HCT116 (cell line): ENCODE results near the gene ZNF552.
"Not testable (repeated sequence)": the region's sequence is repeated elsewhere in the genome, so short reads cannot be mapped to it uniquely, and the experiment has no call there.

ENCODE experiments used
- CTCF ChIP-seq, 3 experiments: fragments of 200-600 bp in 1 of 3; sonication (generic) in 1 of 3; IDR thresholded peaks in 2 of 3; conservative IDR thresholded peaks in 1 of 3; 2 replicates each; pipeline ENCODE4 v1.5.1; 2012 to 2017; ENCODE audit warnings: low read depth in 2 of 3, low read length in 2 of 3, antibody characterized with exemption in 1 of 3, borderline replicate concordance in 1 of 3, control low read depth in 1 of 3, mild to moderate bottlenecking in 1 of 3, mixed read lengths in 1 of 3, mixed run types in 1 of 3, moderate library complexity in 1 of 3; ENCODE audit not compliant: insufficient read depth in 1 of 3
- EGR1 ChIP-seq: IDR thresholded peaks from 2 replicates; pipeline ENCODE4 v1.6.1; 2012; ENCODE audit warnings: low read depth
- FOSL1 ChIP-seq: IDR thresholded peaks from 2 replicates; pipeline ENCODE4 v1.6.1; 2012; ENCODE audit warnings: low read depth
- JUND ChIP-seq: IDR thresholded peaks from 2 replicates; pipeline ENCODE4 v1.6.1; 2012
- RAD21 ChIP-seq: IDR thresholded peaks from 2 replicates; pipeline ENCODE4 v1.6.1; 2012; ENCODE audit warnings: low read depth, mild to moderate bottlenecking
- SIN3A ChIP-seq: IDR thresholded peaks from 2 replicates; pipeline ENCODE4 v1.6.1; 2012; ENCODE audit warnings: low read depth
- TCF7L2 ChIP-seq: IDR thresholded peaks from 2 replicates; pipeline ENCODE4 v1.7.0; 2011; ENCODE audit warnings: borderline replicate concordance, inconsistent platforms; ENCODE audit not compliant: insufficient read depth, insufficient read length; ENCODE audit errors: extremely low read depth
- YY1 ChIP-seq: IDR thresholded peaks from 2 replicates; pipeline ENCODE4 v1.6.1; 2011; ENCODE audit warnings: low read length, low read depth, moderate library complexity, mild to moderate bottlenecking; ENCODE audit not compliant: insufficient replicate concordance; ENCODE audit errors: extremely low read depth

DNA sequence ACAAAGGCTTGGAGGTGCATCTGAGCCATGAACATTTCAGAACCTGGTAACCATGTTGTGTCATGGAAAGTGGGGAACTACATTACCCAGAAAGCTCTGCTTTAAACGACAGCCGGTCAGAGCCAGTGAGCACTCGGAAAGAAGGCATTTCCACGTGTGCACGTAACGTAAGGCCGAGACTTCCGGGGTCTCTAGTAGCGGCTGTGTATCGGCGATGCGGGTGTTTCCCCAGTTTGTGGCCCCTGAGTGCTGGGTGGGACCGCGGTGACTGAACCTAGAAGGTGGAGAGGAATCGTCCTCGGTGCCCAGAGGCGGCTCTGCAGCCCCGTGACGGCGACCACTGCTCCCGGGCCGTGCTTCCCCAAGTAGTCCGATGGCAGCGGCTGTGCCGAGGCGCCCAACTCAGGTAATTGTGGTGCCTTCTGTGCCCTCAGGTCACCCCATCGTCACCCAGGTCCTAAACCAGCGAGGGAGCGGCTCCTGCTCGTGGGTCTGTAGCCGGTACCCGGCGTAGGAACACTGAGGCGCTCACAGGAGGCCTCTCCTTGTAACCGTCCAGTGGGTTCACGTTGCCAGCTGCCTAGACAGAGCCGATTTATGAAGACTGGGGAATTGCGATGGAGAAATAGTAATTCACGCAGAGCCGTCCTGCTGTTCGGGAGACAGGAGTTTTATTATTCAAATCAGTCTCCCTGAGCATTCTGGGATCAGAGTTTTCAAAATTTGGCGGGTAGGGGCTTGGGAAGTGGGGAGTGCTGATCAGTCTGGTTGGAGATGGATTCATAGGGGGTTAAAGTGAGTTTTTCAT is 35.2 kb upstream of the ZNF552 start, which contains the start of gene ZNF587:
- TF ChIP-seq EGR1; SIN3A; CTCF (IDR thresholded peaks at IDR 0.05 in 2 of 3, conservative IDR thresholded peaks at IDR 0.05 in 1 of 3; ENCODE audit: borderline replicate concordance in 1 of 3, insufficient read depth in 1 of 3, low read depth in 2 of 3, low read length in 2 of 3); FOSL1; TCF7L2; JUND; YY1; RAD21: not testable (repeated sequence)
